ENCODE data around the gene NME7.

DNA sequence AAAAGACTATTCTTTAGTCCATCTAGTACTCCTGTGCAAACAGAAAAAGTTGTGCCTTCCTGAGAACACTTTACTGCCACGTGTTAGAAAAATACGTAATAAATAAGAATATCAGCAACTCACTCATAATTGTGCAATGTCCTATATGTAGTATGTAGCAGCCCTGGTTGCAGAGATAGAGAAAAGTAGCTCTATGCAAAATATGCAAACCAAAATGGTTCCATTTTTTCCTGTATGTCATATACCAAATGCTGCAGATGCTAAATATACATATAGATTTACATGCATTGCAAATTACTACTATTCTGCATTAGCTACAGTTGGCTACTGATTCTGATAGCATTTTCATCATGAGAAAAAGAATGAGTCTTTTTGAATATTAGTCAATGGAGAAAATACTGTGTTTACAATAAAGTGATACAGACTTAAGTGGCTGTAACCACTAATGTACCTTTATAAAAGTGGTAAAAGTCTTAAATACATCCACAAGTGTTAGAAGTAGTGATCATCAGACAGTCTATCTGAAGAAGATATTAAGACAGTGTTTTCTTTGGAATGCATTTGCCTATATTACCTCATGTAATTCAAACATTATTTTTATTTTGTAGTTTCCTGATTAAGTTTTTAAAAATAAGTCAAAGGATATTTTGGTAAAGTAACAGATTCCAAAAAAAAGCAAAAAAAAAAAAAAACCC lies 19.8 kb downstream of the NME7 start:
- TF ChIP-seq, protein P1, sequence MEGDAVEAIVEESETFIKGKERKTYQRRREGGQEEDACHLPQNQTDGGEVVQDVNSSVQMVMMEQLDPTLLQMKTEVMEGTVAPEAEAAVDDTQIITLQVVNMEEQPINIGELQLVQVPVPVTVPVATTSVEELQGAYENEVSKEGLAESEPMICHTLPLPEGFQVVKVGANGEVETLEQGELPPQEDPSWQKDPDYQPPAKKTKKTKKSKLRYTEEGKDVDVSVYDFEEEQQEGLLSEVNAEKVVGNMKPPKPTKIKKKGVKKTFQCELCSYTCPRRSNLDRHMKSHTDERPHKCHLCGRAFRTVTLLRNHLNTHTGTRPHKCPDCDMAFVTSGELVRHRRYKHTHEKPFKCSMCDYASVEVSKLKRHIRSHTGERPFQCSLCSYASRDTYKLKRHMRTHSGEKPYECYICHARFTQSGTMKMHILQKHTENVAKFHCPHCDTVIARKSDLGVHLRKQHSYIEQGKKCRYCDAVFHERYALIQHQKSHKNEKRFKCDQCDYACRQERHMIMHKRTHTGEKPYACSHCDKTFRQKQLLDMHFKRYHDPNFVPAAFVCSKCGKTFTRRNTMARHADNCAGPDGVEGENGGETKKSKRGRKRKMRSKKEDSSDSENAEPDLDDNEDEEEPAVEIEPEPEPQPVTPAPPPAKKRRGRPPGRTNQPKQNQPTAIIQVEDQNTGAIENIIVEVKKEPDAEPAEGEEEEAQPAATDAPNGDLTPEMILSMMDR (IDR thresholded peaks at IDR 0.05; ENCODE audit: low read depth, low read length) = no peak
- no peak for TF ChIP-seq EZH2phosphoT487 (IDR thresholded peaks at IDR 0.05; ENCODE audit: low read depth)

All from OCI-LY3 (cell line).